Right lobe of liver (tissue), 4 donors: ENCODE measurements around the gene TARS1.

ENCODE experiments used
- CTCF ChIP-seq, 4 donors: fragments of 200-600 bp in 3 of 4; fragments of 450-650 bp in 1 of 4; IDR thresholded peaks; one replicate each; pipeline versions ENCODE4 v1.5.1 to v1.8.0; 2016 to 2022; ENCODE audit warnings: antibody characterized with exemption in 4 of 4, mild to moderate bottlenecking in 2 of 4
- POLR2A ChIP-seq: fragments of 450-650 bp; IDR thresholded peaks from one replicate; pipeline ENCODE4 v1.6.1; 2017; ENCODE audit warnings: antibody characterized with exemption, mild to moderate bottlenecking
- donor health status: DM: no; HTN: no; CAD: no.
- donor health status: DM: no; HTN: no; CAD: no.
- donor health status: DM: no; HTN: yes; CAD: no.

GRCh38 chr5:33487236-33487635 is 46.5 kb downstream of the TARS1 start:
- TF ChIP-seq CTCF (IDR thresholded peaks at IDR 0.05) (no peak), POLR2A (no peak)
